ENCODE results near the gene UTS2B. TPM values are rescaled to one million over a fixed set of nuclear protein-coding genes. Genes with fewer than 3 reads are reported as not detected.
A peak's percentile ranks its signal among the peaks of the same experiment; 100 is the strongest.
"Not testable (repeated sequence)": the region's sequence is repeated elsewhere in the genome, so short reads cannot be mapped to it uniquely, and the experiment has no call there.

Gene UTS2B
- total RNA-seq, 3 donors from 2014 or later: not detected

GRCh38 chr3:191294291-191294690 is 36.0 kb downstream of the UTS2B start:
- no peak overlapping the region for H3K4me3 Mint-ChIP-seq
- no peak for ATAC-seq
- H3K4me1 Mint-ChIP-seq (ENCODE audit: low read depth): peaks cover 8% of the 10 kb centered on the region
- DNase-seq: no peak
- H3K27me3 Mint-ChIP-seq (ENCODE audit: low read depth): no peaks in the 10 kb centered on the region
- H3K9me3 Mint-ChIP-seq: no peaks in the 10 kb centered on the region
- no peaks in the 10 kb centered on the region for H3K36me3 Mint-ChIP-seq (ENCODE audit: insufficient read depth)

- H3K4me1 Mint-ChIP-seq (ENCODE audit: low read depth): peaks cover 8% of the 10 kb centered on the region
- DNase-seq: no peak
- H3K4me3 Mint-ChIP-seq: no peak overlapping the region
- no peaks in the 10 kb centered on the region for H3K27me3 Mint-ChIP-seq (ENCODE audit: low read depth)
- no peak for ATAC-seq
- H3K36me3 Mint-ChIP-seq (ENCODE audit: insufficient read depth): no peaks in the 10 kb centered on the region
- peaks cover 3% of the 10 kb centered on the region for H3K9me3 Mint-ChIP-seq
Observed at GRCh38 chr3:191292243-191293015, 37.9 kb downstream of the UTS2B start.

GRCh38 chr3:191290311-191291025 is 39.9 kb downstream of the UTS2B start:
- no peak for DNase-seq
- ATAC-seq: no peak
- peaks cover 4% of the 10 kb centered on the region for H3K9me3 Mint-ChIP-seq
- H3K36me3 Mint-ChIP-seq (ENCODE audit: insufficient read depth): no peaks in the 10 kb centered on the region
- H3K4me3 Mint-ChIP-seq: peak overlapping the region; percentile 52
- H3K4me1 Mint-ChIP-seq (ENCODE audit: low read depth): peaks cover 8% of the 10 kb centered on the region
- H3K27me3 Mint-ChIP-seq (ENCODE audit: low read depth): no peaks in the 10 kb centered on the region

GRCh38 chr3:191283400-191283799 is 46.9 kb downstream of the UTS2B start:
- H3K36me3 Mint-ChIP-seq (ENCODE audit: insufficient read depth): no peaks in the 10 kb centered on the region

GRCh38 chr3:191282251-191283185 is 47.8 kb downstream of the UTS2B start:
- H3K27me3 Mint-ChIP-seq (ENCODE audit: low read depth): no peaks in the 10 kb centered on the region
- DNase-seq: no peak
- no peak overlapping the region for H3K4me3 Mint-ChIP-seq
- H3K36me3 Mint-ChIP-seq (ENCODE audit: insufficient read depth): no peaks in the 10 kb centered on the region
- no peaks in the 10 kb centered on the region for H3K4me1 Mint-ChIP-seq (ENCODE audit: low read depth)
- H3K9me3 Mint-ChIP-seq: peaks cover 1% of the 10 kb centered on the region
- ATAC-seq: no peak

More at GRCh38 chr3:191283400-191283799, 46.9 kb downstream of the UTS2B start:
- H3K4me3 Mint-ChIP-seq: no peak overlapping the region
- ATAC-seq (no peak), DNase-seq (no peak)
- H3K4me1 Mint-ChIP-seq (ENCODE audit: low read depth): no peaks in the 10 kb centered on the region
- peaks cover 4% of the 10 kb centered on the region for H3K9me3 Mint-ChIP-seq
- no peaks in the 10 kb centered on the region for H3K27me3 Mint-ChIP-seq (ENCODE audit: low read depth)

GRCh38 chr3:191280882-191281281 is 49.4 kb downstream of the UTS2B start:
- no peak for ATAC-seq
- H3K4me1 Mint-ChIP-seq (ENCODE audit: low read depth): no peaks in the 10 kb centered on the region
- no peaks in the 10 kb centered on the region for H3K36me3 Mint-ChIP-seq (ENCODE audit: insufficient read depth)
- no peak for DNase-seq
- H3K9me3 Mint-ChIP-seq: no peaks in the 10 kb centered on the region
- no peaks in the 10 kb centered on the region for H3K27me3 Mint-ChIP-seq (ENCODE audit: low read depth)
- H3K4me3 Mint-ChIP-seq: no peak overlapping the region

- Mint-ChIP-seq H3K27me3 (ENCODE audit: low read depth) (no peaks in the 10 kb centered on the region), H3K36me3 (ENCODE audit: insufficient read depth) (no peaks in the 10 kb centered on the region), H3K4me3 (no peak overlapping the region), H3K9me3 (no peaks in the 10 kb centered on the region), H3K4me1 (ENCODE audit: low read depth) (no peaks in the 10 kb centered on the region)
- ATAC-seq (no peak), DNase-seq (no peak)
Observed at GRCh38 chr3:191280111-191280510, 50.2 kb downstream of the UTS2B start.

- H3K4me3 Mint-ChIP-seq: no peak overlapping the region
- DNase-seq (no peak), ATAC-seq (no peak)
Observed at GRCh38 chr3:191275751-191276150, 54.6 kb downstream of the UTS2B start.

GRCh38 chr3:191275244-191275643 is 55.1 kb downstream of the UTS2B start:
- H3K4me1 Mint-ChIP-seq (ENCODE audit: low read depth); H3K27me3 Mint-ChIP-seq (ENCODE audit: low read depth); DNase-seq; ATAC-seq; H3K36me3 Mint-ChIP-seq (ENCODE audit: insufficient read depth); H3K9me3 Mint-ChIP-seq; H3K4me3 Mint-ChIP-seq: not testable (repeated sequence)

More at GRCh38 chr3:191275751-191276150, 54.6 kb downstream of the UTS2B start:
- H3K4me1 Mint-ChIP-seq (ENCODE audit: low read depth): no peaks in the 10 kb centered on the region
- peaks cover 7% of the 10 kb centered on the region for H3K9me3 Mint-ChIP-seq
- no peaks in the 10 kb centered on the region for H3K36me3 Mint-ChIP-seq (ENCODE audit: insufficient read depth)
- no peaks in the 10 kb centered on the region for H3K27me3 Mint-ChIP-seq (ENCODE audit: low read depth)

GRCh38 chr3:191269289-191270085 is 60.8 kb downstream of the UTS2B start:
- peaks cover 7% of the 10 kb centered on the region for H3K9me3 Mint-ChIP-seq
- H3K4me1 Mint-ChIP-seq (ENCODE audit: low read depth): no peaks in the 10 kb centered on the region
- DNase-seq (no peak), ATAC-seq (no peak)
- no peaks in the 10 kb centered on the region for H3K27me3 Mint-ChIP-seq (ENCODE audit: low read depth)
- H3K4me3 Mint-ChIP-seq: no peak overlapping the region
- no peaks in the 10 kb centered on the region for H3K36me3 Mint-ChIP-seq (ENCODE audit: insufficient read depth)

- Mint-ChIP-seq H3K9me3 (peaks cover 7% of the 10 kb centered on the region), H3K36me3 (ENCODE audit: insufficient read depth) (no peaks in the 10 kb centered on the region), H3K27me3 (ENCODE audit: low read depth) (no peaks in the 10 kb centered on the region), H3K4me1 (ENCODE audit: low read depth) (no peaks in the 10 kb centered on the region), H3K4me3 (no peak overlapping the region)
- DNase-seq (no peak), ATAC-seq (no peak)
Observed at GRCh38 chr3:191268737-191269136, 61.6 kb downstream of the UTS2B start.

GRCh38 chr3:191263850-191264249 is 66.5 kb downstream of the UTS2B start:
- Mint-ChIP-seq H3K36me3 (ENCODE audit: insufficient read depth) (no peaks in the 10 kb centered on the region), H3K27me3 (ENCODE audit: low read depth) (no peaks in the 10 kb centered on the region)

GRCh38 chr3:191263365-191263764 is 67.0 kb downstream of the UTS2B start:
- H3K9me3 Mint-ChIP-seq: no peaks in the 10 kb centered on the region
- H3K4me1 Mint-ChIP-seq (ENCODE audit: low read depth): no peaks in the 10 kb centered on the region
- no peak for DNase-seq
- no peaks in the 10 kb centered on the region for H3K36me3 Mint-ChIP-seq (ENCODE audit: insufficient read depth)
- no peak overlapping the region for H3K4me3 Mint-ChIP-seq
- ATAC-seq: no peak
- no peaks in the 10 kb centered on the region for H3K27me3 Mint-ChIP-seq (ENCODE audit: low read depth)

More at GRCh38 chr3:191263850-191264249, 66.5 kb downstream of the UTS2B start:
- no peaks in the 10 kb centered on the region for H3K4me1 Mint-ChIP-seq (ENCODE audit: low read depth)
- DNase-seq: no peak
- no peak overlapping the region for H3K4me3 Mint-ChIP-seq
- no peak for ATAC-seq
- no peaks in the 10 kb centered on the region for H3K9me3 Mint-ChIP-seq

All from activated T-cell treated with anti-CD3 and anti-CD28 coated beads, Interleukin-2, amount 50 U/mL, for 4 hours (primary cell).